HG02852 (cell line): ENCODE data around the gene ACOX3.

Source experiments
- ATAC-seq: cut with Tn5 transposase; IDR thresholded peaks from one replicate; pipeline ENCODE4 v1.9.1; 2021; ENCODE audit warnings: mild to moderate bottlenecking, moderate library complexity; ENCODE audit not compliant: unreplicated experiment

ACOX3 gene

DNA sequence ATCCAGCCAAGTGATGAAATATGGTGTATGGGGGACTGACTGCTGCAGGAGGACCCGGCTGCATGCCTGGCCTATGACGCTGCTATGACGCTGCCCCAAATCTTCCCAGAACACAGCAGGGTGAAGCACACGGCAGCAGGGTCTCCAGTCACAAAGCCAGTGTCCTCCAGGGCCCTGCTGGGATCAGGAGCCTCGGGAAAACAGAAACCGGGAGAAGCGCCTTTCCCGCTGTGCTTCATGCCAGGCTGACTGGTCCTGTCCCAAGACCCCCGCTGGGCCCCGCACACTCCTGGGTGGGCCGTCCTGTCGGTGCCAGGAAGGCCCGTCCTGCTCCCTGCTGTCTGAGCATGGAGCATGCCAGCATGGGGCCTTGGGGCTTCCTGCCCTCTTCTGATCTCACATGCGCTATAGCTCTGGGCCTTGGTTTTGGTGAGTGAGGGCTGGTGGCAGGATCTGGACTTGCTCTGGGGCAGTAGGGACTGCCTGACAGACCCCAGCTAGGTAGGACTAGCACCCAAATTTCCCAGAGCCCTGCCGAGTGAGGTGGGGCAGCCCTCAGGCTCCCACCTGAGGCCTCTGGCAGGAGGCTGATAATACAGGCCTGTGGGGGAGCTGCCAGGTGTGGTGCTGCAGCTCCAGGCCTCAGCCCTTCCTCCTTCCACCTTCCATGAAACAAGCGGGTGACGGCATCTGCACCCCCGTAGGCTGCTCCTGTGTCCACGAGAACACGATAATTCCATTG, 64.0 kb downstream of the ACOX3 start:
- no peak for ATAC-seq

DNA sequence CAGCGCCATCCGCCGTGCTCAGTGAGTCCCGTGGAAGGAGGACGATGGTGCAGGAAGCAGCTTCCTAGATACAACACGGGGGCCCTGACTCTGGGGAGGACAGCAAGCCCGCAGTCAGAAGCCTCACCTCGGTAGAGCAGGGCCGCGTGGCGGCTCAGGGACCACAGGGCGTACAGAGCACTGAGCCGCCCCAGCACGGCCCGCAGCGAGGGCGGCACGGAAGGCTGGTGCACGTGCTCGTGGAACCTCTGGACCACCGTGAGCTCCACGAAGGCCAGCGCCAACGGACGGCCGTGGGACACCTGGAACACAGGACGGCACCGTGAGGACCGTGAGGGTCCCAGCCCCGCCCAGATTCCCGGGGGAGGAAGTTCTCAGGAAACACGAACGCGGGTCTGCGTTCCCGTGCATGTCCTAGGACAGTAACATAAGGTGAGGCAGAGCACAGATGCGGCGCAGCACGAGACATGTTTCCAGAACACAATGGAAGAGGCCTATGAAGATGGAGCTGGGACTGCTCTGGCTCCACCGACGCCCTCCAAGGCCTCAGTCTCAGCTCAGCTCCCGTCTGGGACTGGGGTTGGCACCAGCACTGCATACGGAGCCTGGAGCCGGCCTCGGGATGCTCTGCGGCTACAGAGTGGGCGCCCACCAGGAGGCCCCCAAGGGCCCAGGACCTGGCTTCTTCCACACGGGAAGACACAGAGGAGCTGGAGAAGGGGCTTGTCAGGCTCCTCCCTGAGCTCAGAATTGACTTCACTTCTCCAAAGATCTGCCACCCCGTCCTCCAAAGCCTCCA, 65.5 kb downstream of the ACOX3 start:
- ATAC-seq, result no peak

- ATAC-seq, result no peak
These were observed 66.5 kb downstream of the ACOX3 start for GRCh38 chr4:8373973-8374545.

- no peak for ATAC-seq
These were observed 67.1 kb downstream of the ACOX3 start for GRCh38 chr4:8373270-8373972.

- ATAC-seq, result no peak
These were observed 68.0 kb downstream of the ACOX3 start for GRCh38 chr4:8372506-8372905.

GRCh38 chr4:8371596-8371995, 68.9 kb downstream of the ACOX3 start:
- no peak for ATAC-seq

DNA sequence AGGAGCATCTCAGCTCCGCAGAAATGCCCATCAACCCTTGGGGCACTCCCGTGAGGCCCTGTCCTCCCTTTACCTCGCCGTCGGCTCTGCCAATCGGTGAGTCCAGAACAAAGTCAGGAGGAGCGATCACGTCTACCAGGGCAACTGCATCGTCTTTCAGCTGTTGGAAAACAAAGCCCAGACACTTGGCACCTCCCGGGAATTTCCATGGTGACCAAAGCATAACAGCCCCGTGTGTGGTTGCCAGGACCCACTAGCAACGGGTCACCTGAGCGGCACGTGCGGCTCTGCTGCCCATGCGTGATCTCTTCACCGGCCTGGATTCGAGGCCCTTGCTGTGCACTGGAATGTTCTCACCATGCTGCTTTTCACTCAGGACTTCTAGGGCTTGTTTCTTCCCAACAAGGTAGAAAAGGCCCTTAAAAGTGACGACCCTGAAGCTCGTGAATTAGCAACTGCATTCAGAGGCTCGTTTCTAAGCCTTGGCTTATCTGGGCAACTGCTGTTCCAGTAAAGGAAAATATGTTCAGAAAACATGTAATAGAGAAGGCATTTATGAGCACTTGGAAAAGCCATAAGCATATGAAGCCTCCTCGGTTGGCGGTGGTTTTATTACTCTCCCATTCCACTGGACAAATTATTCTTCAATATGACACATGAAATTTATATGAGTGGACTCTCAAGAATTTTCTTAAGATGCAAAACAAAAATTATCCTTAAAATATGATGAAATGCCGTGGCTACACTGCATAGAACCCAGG, 69.5 kb downstream of the ACOX3 start:
- no peak for ATAC-seq

GRCh38 chr4:8370106-8370787, 70.3 kb downstream of the ACOX3 start:
- ATAC-seq, result no peak

- no peak for ATAC-seq
These were observed 71.0 kb downstream of the ACOX3 start for GRCh38 chr4:8369426-8370105.

DNA sequence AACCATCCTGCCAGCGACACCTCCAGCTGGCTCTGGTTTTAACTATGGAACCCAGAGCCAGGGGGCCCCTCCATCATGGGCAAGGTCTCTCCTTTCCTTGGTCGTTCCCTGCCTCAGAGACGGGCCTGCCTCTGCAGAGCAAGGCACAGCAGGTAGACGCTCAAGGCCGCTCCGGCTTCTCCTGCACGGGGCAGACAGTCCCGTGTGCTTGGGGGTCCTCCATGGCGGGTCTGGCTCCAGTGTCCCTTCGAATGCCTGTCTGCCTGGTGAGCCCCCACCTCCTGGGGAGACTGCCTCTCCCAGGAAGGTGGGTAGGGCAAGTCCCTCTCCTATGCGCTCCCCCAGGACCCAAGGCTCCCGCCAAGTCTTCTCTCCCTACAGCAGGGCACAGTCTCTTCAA, 71.5 kb downstream of the ACOX3 start:
- no peak for ATAC-seq

DNA sequence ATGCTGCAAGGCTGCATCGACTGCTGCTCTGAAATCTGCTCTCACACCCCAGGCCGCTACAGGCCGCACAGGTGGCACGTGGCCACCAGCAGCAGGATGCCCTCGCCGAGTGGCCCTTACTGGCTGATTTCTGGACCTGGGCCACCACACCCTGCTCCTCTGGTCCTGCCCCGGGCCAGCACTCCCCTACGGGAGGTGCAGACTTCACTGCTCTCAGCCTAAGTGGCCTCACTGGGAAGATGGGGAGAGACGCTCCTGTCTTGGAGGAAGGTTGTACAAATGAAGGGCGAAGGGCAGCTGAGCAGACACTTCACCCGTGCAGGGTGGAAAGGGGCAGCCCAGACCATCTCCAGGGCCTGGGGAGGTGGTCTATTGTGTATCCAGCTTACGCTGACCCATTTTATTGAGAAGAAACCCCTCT, 72.5 kb downstream of the ACOX3 start:
- no peak for ATAC-seq

DNA sequence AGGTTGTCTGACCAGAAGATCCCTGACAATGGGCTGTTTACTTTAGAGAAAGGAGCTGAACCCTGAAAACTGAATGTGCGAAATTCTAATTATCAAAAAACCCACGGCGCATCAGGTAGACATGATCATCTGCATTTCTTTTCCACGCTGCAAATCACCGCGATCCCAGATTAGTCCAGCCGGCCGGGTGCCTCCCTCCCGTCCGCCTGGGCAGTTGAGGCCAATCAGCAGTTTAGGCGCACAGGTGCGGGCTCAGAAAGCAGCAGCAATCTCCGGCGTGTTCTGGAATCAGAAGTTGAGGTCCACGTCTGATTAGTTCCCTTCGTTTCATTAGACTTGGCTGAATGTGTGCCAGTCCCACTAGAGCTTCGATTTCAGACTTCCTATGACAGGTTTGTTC, 73.9 kb downstream of the ACOX3 start:
- no peak for ATAC-seq

GRCh38 chr4:8365951-8366350, 74.6 kb downstream of the ACOX3 start:
- no peak for ATAC-seq

DNA sequence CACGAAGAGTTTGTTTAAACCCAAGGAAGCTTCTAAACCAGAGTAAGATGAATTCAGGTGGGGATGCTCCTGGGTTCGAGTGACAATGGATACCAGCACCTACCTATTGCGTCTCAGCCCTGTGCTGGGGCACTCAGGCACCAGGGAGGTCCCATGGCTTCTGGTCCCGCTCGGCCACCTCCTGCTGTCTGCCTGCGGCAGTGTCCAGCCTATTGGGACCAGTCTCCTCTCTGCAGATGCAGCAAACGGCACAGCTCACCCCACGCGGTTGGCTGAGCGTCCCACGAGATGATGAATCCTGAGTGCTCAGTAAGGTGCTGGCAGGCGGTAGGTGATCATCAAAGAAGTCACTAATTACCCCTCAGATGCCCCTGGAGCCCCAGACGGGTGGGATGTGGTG, 75.2 kb downstream of the ACOX3 start:
- ATAC-seq, result no peak

GRCh38 chr4:8364848-8365350, 75.6 kb downstream of the ACOX3 start:
- ATAC-seq, result no peak

GRCh38 chr4:8364141-8364540, 76.4 kb downstream of the ACOX3 start:
- ATAC-seq, result no peak

- no peak for ATAC-seq
These were observed 78.0 kb downstream of the ACOX3 start for GRCh38 chr4:8362483-8362882.

GRCh38 chr4:8359193-8359592, 81.3 kb downstream of the ACOX3 start:
- no peak for ATAC-seq

- no peak for ATAC-seq
These were observed 83.7 kb downstream of the ACOX3 start for GRCh38 chr4:8356856-8357255.
